ENCODE measurements around the gene PDE4D. TPM values are rescaled to one million over a fixed set of nuclear protein-coding genes. Genes with fewer than 3 reads are reported as not detected.

PDE4D gene
- total RNA-seq, 1 experiment from 2014 or later = 2.1 TPM

DNA sequence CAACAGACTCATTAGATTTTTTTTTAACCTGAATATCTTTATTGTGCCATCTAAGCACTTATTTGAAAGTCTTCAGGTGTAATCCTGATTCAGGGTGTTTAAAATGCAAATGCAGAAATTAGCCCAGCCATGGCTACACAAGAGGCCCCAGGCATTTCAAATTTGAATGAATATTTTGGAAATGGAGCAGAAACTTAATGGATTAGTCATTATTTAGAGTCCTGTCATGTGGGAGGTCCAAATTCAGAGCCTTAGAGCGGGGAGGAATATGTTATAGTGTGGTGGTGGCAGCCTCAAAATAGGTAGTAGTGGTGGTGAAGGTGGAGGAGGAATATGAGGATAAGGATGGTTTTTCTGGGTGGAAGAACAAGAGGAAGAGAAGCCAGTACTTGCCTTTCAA, 743.7 kb downstream of the PDE4D start:
- no peak overlapping the region for H2BK120ac ChIP-seq (ENCODE audit: low read depth, low read length, poor library complexity, severe bottlenecking)
- H3K4me3 Mint-ChIP-seq = no peak overlapping the region
- no peak overlapping the region for H3K4ac ChIP-seq (ENCODE audit: low read depth, low read length)
- WGBS (ENCODE audit: extremely low coverage, insufficient read length, low lambda C conversion rate) = no CpG with 5 or more reads among the region's 1 CpG
- no peak overlapping the region for H2BK20ac ChIP-seq (ENCODE audit: low read depth, low read length, poor library complexity, severe bottlenecking)
- no peaks in the 10 kb centered on the region for H3K9me3 ChIP-seq (ENCODE audit: control insufficient read depth, low read depth, low read length)
- H3K27ac ChIP-seq (ENCODE audit: insufficient read length, low read depth, low read length) = no peak overlapping the region
- no peaks in the 10 kb centered on the region for H3K27me3 ChIP-seq (ENCODE audit: insufficient read depth, low read length)
- no peak overlapping the region for H4K5ac ChIP-seq (ENCODE audit: insufficient read length, low read depth, low read length)
- no peak overlapping the region for H2BK15ac ChIP-seq (ENCODE audit: low read depth, low read length)
- no peak overlapping the region for H2BK12ac ChIP-seq (ENCODE audit: insufficient read length, low read depth, low read length)
- H2BK5ac ChIP-seq (ENCODE audit: insufficient read length, low read length) = no peak overlapping the region
- H3K79me1 ChIP-seq (ENCODE audit: insufficient read depth, low read depth, low read length, poor library complexity, severe bottlenecking) = no peaks in the 10 kb centered on the region
- no peak overlapping the region for H3K18ac ChIP-seq (ENCODE audit: insufficient read length, low read depth, low read length)
- H3K9ac ChIP-seq (ENCODE audit: extremely low read depth, insufficient read length, low read length) = no peak overlapping the region
- peaks cover 7 to 8% of the 10 kb centered on the region in 2 experiments for H3K4me1 Mint-ChIP-seq
- H3K23ac ChIP-seq (ENCODE audit: insufficient read length, low read depth, low read length) = no peak overlapping the region
- H3K14ac ChIP-seq (ENCODE audit: insufficient read depth, low read length) = no peak overlapping the region
- H2AK5ac ChIP-seq (ENCODE audit: insufficient read length, low read length) = no peak overlapping the region
- H3K9me3 Mint-ChIP-seq = peaks cover 5 to 6% of the 10 kb centered on the region in 2 experiments; a peak in 2 of 5 replicates
- no peaks in the 10 kb centered on the region for H3K79me2 ChIP-seq (ENCODE audit: insufficient read depth, low read length)
- H3K4me1 ChIP-seq (ENCODE audit: insufficient read depth, low read length) = no peaks in the 10 kb centered on the region
- no peak overlapping the region for H3K56ac ChIP-seq (ENCODE audit: insufficient read length, low read depth, low read length)
- no peaks in the 10 kb centered on the region for H4K20me1 ChIP-seq (ENCODE audit: control insufficient read depth, insufficient read depth, insufficient read length)
- no peak overlapping the region for H3K27ac Mint-ChIP-seq
- no peak overlapping the region for H3T11ph ChIP-seq (ENCODE audit: low read length)
- TF ChIP-seq, protein P1, sequence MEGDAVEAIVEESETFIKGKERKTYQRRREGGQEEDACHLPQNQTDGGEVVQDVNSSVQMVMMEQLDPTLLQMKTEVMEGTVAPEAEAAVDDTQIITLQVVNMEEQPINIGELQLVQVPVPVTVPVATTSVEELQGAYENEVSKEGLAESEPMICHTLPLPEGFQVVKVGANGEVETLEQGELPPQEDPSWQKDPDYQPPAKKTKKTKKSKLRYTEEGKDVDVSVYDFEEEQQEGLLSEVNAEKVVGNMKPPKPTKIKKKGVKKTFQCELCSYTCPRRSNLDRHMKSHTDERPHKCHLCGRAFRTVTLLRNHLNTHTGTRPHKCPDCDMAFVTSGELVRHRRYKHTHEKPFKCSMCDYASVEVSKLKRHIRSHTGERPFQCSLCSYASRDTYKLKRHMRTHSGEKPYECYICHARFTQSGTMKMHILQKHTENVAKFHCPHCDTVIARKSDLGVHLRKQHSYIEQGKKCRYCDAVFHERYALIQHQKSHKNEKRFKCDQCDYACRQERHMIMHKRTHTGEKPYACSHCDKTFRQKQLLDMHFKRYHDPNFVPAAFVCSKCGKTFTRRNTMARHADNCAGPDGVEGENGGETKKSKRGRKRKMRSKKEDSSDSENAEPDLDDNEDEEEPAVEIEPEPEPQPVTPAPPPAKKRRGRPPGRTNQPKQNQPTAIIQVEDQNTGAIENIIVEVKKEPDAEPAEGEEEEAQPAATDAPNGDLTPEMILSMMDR (conservative IDR thresholded peaks at IDR 0.05) = no peak
- no peak overlapping the region for H4K91ac ChIP-seq (ENCODE audit: insufficient read length, low read depth, low read length)
- no peak overlapping the region for H2AFZ ChIP-seq (ENCODE audit: low read length)
- no peaks in the 10 kb centered on the region for H3K27me3 Mint-ChIP-seq (ENCODE audit: low read depth)
- H4K8ac ChIP-seq (replicated peaks; ENCODE audit: insufficient read length, low read depth, low read length) = no peak overlapping the region
- DNase-seq = no peak
- no peaks in the 10 kb centered on the region; a peak in 1 of 7 replicates for H3K36me3 Mint-ChIP-seq (ENCODE audit: insufficient read depth in 1 of 3, low read depth in 3 of 3)
- H3K4me2 ChIP-seq (ENCODE audit: insufficient read depth, insufficient read length, low read length) = no peak overlapping the region
- H3K23me2 ChIP-seq (ENCODE audit: insufficient read length, low read depth, low read length, poor library complexity, severe bottlenecking) = no peaks in the 10 kb centered on the region
